ENCODE data around the gene ARHGAP32.

- TF ChIP-seq, protein P1, sequence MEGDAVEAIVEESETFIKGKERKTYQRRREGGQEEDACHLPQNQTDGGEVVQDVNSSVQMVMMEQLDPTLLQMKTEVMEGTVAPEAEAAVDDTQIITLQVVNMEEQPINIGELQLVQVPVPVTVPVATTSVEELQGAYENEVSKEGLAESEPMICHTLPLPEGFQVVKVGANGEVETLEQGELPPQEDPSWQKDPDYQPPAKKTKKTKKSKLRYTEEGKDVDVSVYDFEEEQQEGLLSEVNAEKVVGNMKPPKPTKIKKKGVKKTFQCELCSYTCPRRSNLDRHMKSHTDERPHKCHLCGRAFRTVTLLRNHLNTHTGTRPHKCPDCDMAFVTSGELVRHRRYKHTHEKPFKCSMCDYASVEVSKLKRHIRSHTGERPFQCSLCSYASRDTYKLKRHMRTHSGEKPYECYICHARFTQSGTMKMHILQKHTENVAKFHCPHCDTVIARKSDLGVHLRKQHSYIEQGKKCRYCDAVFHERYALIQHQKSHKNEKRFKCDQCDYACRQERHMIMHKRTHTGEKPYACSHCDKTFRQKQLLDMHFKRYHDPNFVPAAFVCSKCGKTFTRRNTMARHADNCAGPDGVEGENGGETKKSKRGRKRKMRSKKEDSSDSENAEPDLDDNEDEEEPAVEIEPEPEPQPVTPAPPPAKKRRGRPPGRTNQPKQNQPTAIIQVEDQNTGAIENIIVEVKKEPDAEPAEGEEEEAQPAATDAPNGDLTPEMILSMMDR (conservative IDR thresholded peaks at IDR 0.05; ENCODE audit: low read length): no peak
- TF ChIP-seq EZH2phosphoT487 (IDR thresholded peaks at IDR 0.05; ENCODE audit: borderline replicate concordance, low read depth, low read length): no peak
These were observed 272.9 kb downstream of the ARHGAP32 start for GRCh38 chr11:128919216-128919615.
